Lung (tissue), 12 donors: Measurements from ENCODE around the gene ZNF546. TPM values are rescaled to one million over a fixed set of nuclear protein-coding genes. Genes with fewer than 3 reads are reported as not detected.

Source experiments
- ATAC-seq: fragments of 200-7000 bp; cut with Tn5 transposase; one replicate; pipeline ENCODE4 v1.9.1; 2020; ENCODE audit warnings: moderate number of reproducible peaks; ENCODE audit not compliant: insufficient read depth, low FRiP score
- DNase-seq, 3 donors: peaks; one replicate each; pipeline ENCODE4 v3.0.0-alpha.2; 2013 to 2017
- H3K27ac ChIP-seq, 2 donors: one replicate each; pipeline ENCODE4 v1.5.1; 2013; ENCODE audit warnings: mild to moderate bottlenecking in 2 of 2, moderate library complexity in 2 of 2, control low read depth in 1 of 2, inconsistent platforms in 1 of 2, low read depth in 1 of 2, low read length in 1 of 2
- H3K27me3 ChIP-seq, 3 donors: one replicate each; pipeline ENCODE4 v1.5.1; 2013; ENCODE audit warnings: low read length in 2 of 3; ENCODE audit not compliant: control insufficient read depth in 3 of 3, insufficient read depth in 3 of 3
- H3K36me3 ChIP-seq, 4 donors: one replicate each; pipeline ENCODE4 v1.5.1; 2013; ENCODE audit warnings: low read length in 4 of 4, mild to moderate bottlenecking in 1 of 4, moderate library complexity in 1 of 4; ENCODE audit not compliant: control insufficient read depth in 4 of 4, insufficient read depth in 4 of 4
- H3K4me1 ChIP-seq, 5 donors: one replicate each; pipeline ENCODE4 v1.5.1; 2013; ENCODE audit warnings: low read length in 5 of 5, mild to moderate bottlenecking in 2 of 5, moderate library complexity in 1 of 5; ENCODE audit not compliant: control insufficient read depth in 5 of 5, insufficient read depth in 5 of 5
- H3K4me3 ChIP-seq: one replicate; pipeline ENCODE4 v1.5.1; 2013; ENCODE audit warnings: mild to moderate bottlenecking, control low read depth, moderate library complexity
- H3K9ac ChIP-seq, 2 donors: one replicate each; pipeline ENCODE4 v1.5.1; 2013; ENCODE audit warnings: low read length in 2 of 2, control low read depth in 1 of 2; ENCODE audit not compliant: insufficient read depth in 1 of 2
- H3K9me3 ChIP-seq, 4 donors: one replicate each; pipeline ENCODE4 v1.5.1; 2013; ENCODE audit warnings: low read length in 3 of 4, mild to moderate bottlenecking in 1 of 4, moderate library complexity in 1 of 4; ENCODE audit not compliant: control insufficient read depth in 4 of 4, insufficient read depth in 3 of 4
- WGBS, 2 donors: extraction: QIAGEN DNeasy Blood & Tissue Kit; methylation state at CpG; one replicate each; pipeline ENCODE4 v1.1.7; 2013; 5-methylcytosine and 5-hydroxymethylcytosine counted together
- polyA plus RNA-seq, 2 donors: library from polyadenylated mRNA; stranded (reverse); fragments of 200-250 nt; gene quantifications; one replicate each; pipeline ENCODE4 v1.2.1, GENCODE V29; 2013
- total RNA-seq, 2 donors: library from RNA; depleted of rRNA in 1 of 2; stranded (reverse); fragments of >200 nt in 1 of 2; gene quantifications; one replicate each; pipeline ENCODE4 v1.2.1, GENCODE V29; 2014 to 2021
- TF ChIP-seq, protein P1 (sequence below): IDR thresholded peaks from 2 replicates; pipeline ENCODE4 v1.5.1; 2012; ENCODE audit warnings: mild to moderate bottlenecking; ENCODE audit errors: control extremely low read depth, extremely low read depth
- donor health status: control.
- donor health status: control.
- donor health status: Bipolar disorder and iron deficiency.
- donor health status: healthy.
- donor health status: DM: yes; HTN: yes; CAD: no.

The ZNF546 gene
- total and polyA plus RNA-seq, 4 donors: 1.0 to 9.2 (median 2.7) TPM

GRCh38 chr19:40055832-40056504 is 59.1 kb downstream of the ZNF546 start, which contains the start of gene ZNF780B:
Gene ZNF780B (minus strand): TSS chr19:40056231. CDS start chr19:40050332, 5,899 bp downstream.
- DNase-seq: peak; percentile 63 to 82 (median 72)
- H3K27ac ChIP-seq: peak within 1 kb of the TSS; percentile 59 to 75
- 0% methylated on average over 41 of the region's 41 CpGs for WGBS, 2 donors
- H3K9me3 ChIP-seq: peaks cover 0 to 22% (median 0%) of the 10 kb centered on the region in 4 donors
- H3K27me3 ChIP-seq: no peaks in the 10 kb centered on the region
- ATAC-seq: peak; percentile 90
- no peaks in the 10 kb centered on the region for H3K36me3 ChIP-seq
- H3K4me3 ChIP-seq: peak within 1 kb of the TSS; percentile 81
- TF ChIP-seq, protein P1, sequence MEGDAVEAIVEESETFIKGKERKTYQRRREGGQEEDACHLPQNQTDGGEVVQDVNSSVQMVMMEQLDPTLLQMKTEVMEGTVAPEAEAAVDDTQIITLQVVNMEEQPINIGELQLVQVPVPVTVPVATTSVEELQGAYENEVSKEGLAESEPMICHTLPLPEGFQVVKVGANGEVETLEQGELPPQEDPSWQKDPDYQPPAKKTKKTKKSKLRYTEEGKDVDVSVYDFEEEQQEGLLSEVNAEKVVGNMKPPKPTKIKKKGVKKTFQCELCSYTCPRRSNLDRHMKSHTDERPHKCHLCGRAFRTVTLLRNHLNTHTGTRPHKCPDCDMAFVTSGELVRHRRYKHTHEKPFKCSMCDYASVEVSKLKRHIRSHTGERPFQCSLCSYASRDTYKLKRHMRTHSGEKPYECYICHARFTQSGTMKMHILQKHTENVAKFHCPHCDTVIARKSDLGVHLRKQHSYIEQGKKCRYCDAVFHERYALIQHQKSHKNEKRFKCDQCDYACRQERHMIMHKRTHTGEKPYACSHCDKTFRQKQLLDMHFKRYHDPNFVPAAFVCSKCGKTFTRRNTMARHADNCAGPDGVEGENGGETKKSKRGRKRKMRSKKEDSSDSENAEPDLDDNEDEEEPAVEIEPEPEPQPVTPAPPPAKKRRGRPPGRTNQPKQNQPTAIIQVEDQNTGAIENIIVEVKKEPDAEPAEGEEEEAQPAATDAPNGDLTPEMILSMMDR: no peak
- peak within 1 kb of the TSS; percentile 30 to 89 for H3K9ac ChIP-seq
- H3K4me1 ChIP-seq: peaks cover 0 to 8% (median 6%) of the 10 kb centered on the region in 5 donors

DNA sequence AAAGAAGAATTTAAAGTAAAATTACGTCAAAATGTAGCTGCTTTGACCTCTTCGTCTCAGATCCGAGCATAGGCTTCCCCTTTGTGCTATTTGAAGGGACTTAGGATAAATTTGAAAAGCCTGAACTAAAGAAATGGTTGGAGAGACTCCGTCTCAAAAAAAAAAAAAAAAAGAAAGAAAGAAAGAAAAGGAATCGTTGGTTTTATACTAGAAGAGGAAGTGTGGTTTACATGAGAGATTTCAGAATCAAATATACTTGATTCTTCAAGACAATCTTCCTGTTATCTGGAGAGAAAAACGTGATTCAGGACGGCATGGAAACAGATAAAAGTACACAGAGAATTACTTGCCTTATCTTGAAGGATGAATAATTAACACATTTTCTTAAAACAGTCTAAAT is 59.6 kb downstream of the ZNF546 start:
- no peak for ATAC-seq
- peak overlapping the region; percentile 81 for H3K4me3 ChIP-seq
- no peaks in the 10 kb centered on the region for H3K36me3 ChIP-seq
- H3K9me3 ChIP-seq: peaks cover 0 to 22% (median 0%) of the 10 kb centered on the region in 4 donors
- TF ChIP-seq, protein P1: no peak
- 0 to 4% methylated on average over 7 of the region's 7 CpGs for WGBS, 2 donors
- peak overlapping the region; percentile 30 to 89 for H3K9ac ChIP-seq
- H3K4me1 ChIP-seq: peaks cover 0 to 8% (median 6%) of the 10 kb centered on the region in 5 donors
- no peaks in the 10 kb centered on the region for H3K27me3 ChIP-seq
- H3K27ac ChIP-seq: peak overlapping the region; percentile 59 to 75
- peak in 1 of 3 donors; percentile 6 for DNase-seq

DNA sequence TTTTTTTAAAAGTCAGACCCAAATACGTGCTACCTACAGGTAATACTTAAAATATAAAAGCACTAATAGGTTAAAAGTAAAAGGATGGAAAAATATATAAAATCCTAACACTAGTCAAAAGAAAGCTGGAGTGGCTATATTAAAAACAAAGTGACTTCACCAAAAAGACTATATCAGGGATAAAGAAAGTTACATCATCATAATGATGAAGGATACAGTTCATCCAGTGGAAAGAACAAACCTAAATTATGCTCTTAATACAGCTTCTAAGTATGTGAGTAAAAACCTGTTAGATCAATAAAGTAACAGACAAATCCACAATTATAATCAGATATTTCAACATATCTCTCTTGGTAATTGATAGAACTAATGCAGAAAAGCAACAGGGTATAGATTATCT is 60.3 kb downstream of the ZNF546 start:
- Histone ChIP-seq H3K4me1 (peaks cover 0 to 8% (median 4%) of the 10 kb centered on the region in 5 donors), H3K27me3 (no peaks in the 10 kb centered on the region), H3K4me3 (no peak overlapping the region), H3K36me3 (no peaks in the 10 kb centered on the region), H3K9me3 (peaks cover 0 to 22% (median 0%) of the 10 kb centered on the region in 4 donors), H3K27ac (no peak overlapping the region), H3K9ac (no peak overlapping the region)
- TF ChIP-seq, protein P1: no peak
- DNase-seq: no peak
- ATAC-seq: no peak
- 87 to 91% methylated on average over 1 of the region's 1 CpG for WGBS, 2 donors
